Renal cortical epithelial cell (primary cell): ENCODE measurements around the gene UGT1A7. TPM values are rescaled to one million over a fixed set of nuclear protein-coding genes. Genes with fewer than 3 reads are reported as not detected.

Source experiments
- DNase-seq: peaks from one replicate; pipeline ENCODE4 v3.0.0-alpha.2; 2011; ENCODE audit warnings: low read depth
- total RNA-seq: library from RNA; depleted of rRNA; stranded (reverse); fragments of >200 nt; gene quantifications from 2 replicates; pipeline ENCODE4 v1.2.3, GENCODE V29; 2014

Gene UGT1A7
- total RNA-seq, 1 donor from 2014 or later = 2.8 TPM

- DNase-seq = no peak
These were observed 135.7 kb downstream of the UGT1A7 start for GRCh38 chr2:233817361-233817911.

- DNase-seq = no peak
These were observed 136.4 kb downstream of the UGT1A7 start for GRCh38 chr2:233817995-233818638.

- no peak for DNase-seq
These were observed 137.2 kb downstream of the UGT1A7 start for GRCh38 chr2:233818639-233819621.

GRCh38 chr2:233819884-233820773 lies 138.4 kb downstream of the UGT1A7 start:
- no peak for DNase-seq

GRCh38 chr2:233820774-233821105 lies 139.0 kb downstream of the UGT1A7 start:
- DNase-seq = no peak

GRCh38 chr2:233821196-233821595 lies 139.5 kb downstream of the UGT1A7 start:
- no peak for DNase-seq

- DNase-seq = no peak
These were observed 140.0 kb downstream of the UGT1A7 start for GRCh38 chr2:233821709-233822100.

- DNase-seq = no peak
These were observed 140.5 kb downstream of the UGT1A7 start for GRCh38 chr2:233822101-233822771.

Other genes with a start within 250 kb of the UGT1A7 start
- 29.3 and 41.9 TPM in 2 replicates for gene USP40, start 115.1 kb upstream of the UGT1A7 start, total RNA-seq
- gene UGT1A8, start 64.3 kb upstream of the UGT1A7 start, total RNA-seq = 0.35 TPM in 2 replicates
- not detected in 2 replicates for gene UGT1A10, start 45.5 kb upstream of the UGT1A7 start, total RNA-seq
- 37.2 and 110 TPM in 2 replicates for gene UGT1A9, start 10.0 kb upstream of the UGT1A7 start, total RNA-seq
- gene UGT1A6, start 11.0 kb downstream of the UGT1A7 start, total RNA-seq = 206 and 675 TPM in 2 replicates
- gene UGT1A5, start 31.0 kb downstream of the UGT1A7 start, total RNA-seq = 0.35 and 3.8 TPM in 2 replicates
- gene UGT1A4, start 36.8 kb downstream of the UGT1A7 start, total RNA-seq = 1.2 and 3.8 TPM in 2 replicates
- 0.17 and 4.1 TPM in 2 replicates for gene UGT1A3, start 47.1 kb downstream of the UGT1A7 start, total RNA-seq
- gene UGT1A1, start 78.4 kb downstream of the UGT1A7 start, total RNA-seq = 1.2 and 6.2 TPM in 2 replicates
- gene MROH2A, start 96.4 kb downstream of the UGT1A7 start, total RNA-seq = 0.15 TPM in 1 of 2 replicates, not detected in the other
- gene HJURP, start 172.6 kb downstream of the UGT1A7 start, total RNA-seq = 1.1 and 13.0 TPM in 2 replicates
- 1.0 and 4.5 TPM in 2 replicates for gene TRPM8, start 235.5 kb downstream of the UGT1A7 start, total RNA-seq